ENCODE data around the gene NAV2.

The NAV2 gene

GRCh38 chr11:19808076-19808911, 95.7 kb downstream of the NAV2 start:
- no peak for DNase-seq (ENCODE audit: low read depth)

GRCh38 chr11:19810852-19811251, 98.2 kb downstream of the NAV2 start:
- no peak for DNase-seq (ENCODE audit: low read depth)

GRCh38 chr11:19811380-19811779, 98.7 kb downstream of the NAV2 start:
- DNase-seq (ENCODE audit: low read depth): no peak

- no peak for DNase-seq (ENCODE audit: low read depth)
These were observed 99.5 kb downstream of the NAV2 start for GRCh38 chr11:19812096-19812495.

- no peak for DNase-seq (ENCODE audit: low read depth)
These were observed 100.1 kb downstream of the NAV2 start for GRCh38 chr11:19812710-19813109.

GRCh38 chr11:19813158-19813879, 100.7 kb downstream of the NAV2 start:
- DNase-seq (ENCODE audit: low read depth): no peak

GRCh38 chr11:19814421-19814820, 101.8 kb downstream of the NAV2 start:
- no peak for DNase-seq (ENCODE audit: low read depth)

- no peak for DNase-seq (ENCODE audit: low read depth)
These were observed 103.4 kb downstream of the NAV2 start for GRCh38 chr11:19816040-19816439.

GRCh38 chr11:19816817-19817216, 104.2 kb downstream of the NAV2 start:
- DNase-seq (ENCODE audit: low read depth): no peak

- DNase-seq (ENCODE audit: low read depth): no peak
These were observed 104.7 kb downstream of the NAV2 start for GRCh38 chr11:19817265-19817851.

GRCh38 chr11:19817870-19818269, 105.2 kb downstream of the NAV2 start:
- no peak for DNase-seq (ENCODE audit: low read depth)

GRCh38 chr11:19818619-19819018, 106.0 kb downstream of the NAV2 start:
- DNase-seq (ENCODE audit: low read depth): no peak

- no peak for DNase-seq (ENCODE audit: low read depth)
These were observed 106.5 kb downstream of the NAV2 start for GRCh38 chr11:19819148-19819547.

- DNase-seq (ENCODE audit: low read depth): no peak
These were observed 107.5 kb downstream of the NAV2 start for GRCh38 chr11:19820100-19820499.

GRCh38 chr11:19821412-19821875, 108.8 kb downstream of the NAV2 start:
- DNase-seq (ENCODE audit: low read depth): no peak

- no peak for DNase-seq (ENCODE audit: low read depth)
These were observed 109.4 kb downstream of the NAV2 start for GRCh38 chr11:19821993-19822392.

GRCh38 chr11:19822531-19822930, 109.9 kb downstream of the NAV2 start:
- no peak for DNase-seq (ENCODE audit: low read depth)

- no peak for DNase-seq (ENCODE audit: low read depth)
These were observed 114.0 kb downstream of the NAV2 start for GRCh38 chr11:19826606-19827005.

GRCh38 chr11:19827399-19828135, 114.9 kb downstream of the NAV2 start:
- no peak for DNase-seq (ENCODE audit: low read depth)

- no peak for DNase-seq (ENCODE audit: low read depth)
These were observed 115.9 kb downstream of the NAV2 start for GRCh38 chr11:19828382-19829108.

- DNase-seq (ENCODE audit: low read depth): no peak
These were observed 116.6 kb downstream of the NAV2 start for GRCh38 chr11:19829109-19829837.
